Measurements from ENCODE around the gene LCOR.

DNA sequence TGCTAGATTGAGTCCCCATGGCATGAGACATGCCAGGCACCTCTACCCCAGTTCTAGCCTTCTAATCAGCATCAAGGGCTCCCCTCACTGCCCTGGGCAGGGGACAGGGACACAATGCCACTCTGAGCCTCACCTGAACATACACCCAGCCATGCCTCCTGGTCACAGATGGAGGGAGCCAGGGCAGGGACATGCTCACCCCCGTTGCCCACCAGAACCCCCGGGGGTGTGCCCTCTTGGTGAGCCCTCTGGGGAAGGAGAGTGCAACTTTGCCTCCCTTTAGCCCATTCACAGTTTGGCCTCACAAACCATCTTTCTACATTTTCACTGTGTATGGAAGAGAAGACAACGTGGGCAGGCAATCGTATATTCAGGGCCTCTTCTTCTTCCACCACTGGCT is 167.2 kb downstream of the LCOR start:
- TF ChIP-seq CTCF (IDR thresholded peaks at IDR 0.05; ENCODE audit: poor library complexity): no peak
- TF ChIP-seq EZH2 (IDR thresholded peaks at IDR 0.05; ENCODE audit: borderline replicate concordance): no peak
- no peak for TF ChIP-seq EZH2phosphoT487 (IDR thresholded peaks at IDR 0.05; ENCODE audit: low read depth, severe bottlenecking, unreplicated experiment)
